ENCODE measurements around the gene NLGN2. TPM values are rescaled to one million over a fixed set of nuclear protein-coding genes. Genes with fewer than 3 reads are reported as not detected.
A peak's percentile ranks its signal among the peaks of the same experiment; 100 is the strongest.
"Not testable (repeated sequence)": the region's sequence is repeated elsewhere in the genome, so short reads cannot be mapped to it uniquely, and the experiment has no call there.

The NLGN2 gene
- 9.3 TPM for polyA plus RNA-seq (2013, experiment 1 of 2)
- 9.1 TPM for polyA plus RNA-seq (2013, experiment 2 of 2)

GRCh38 chr17:7407485-7408251 lies at the start of gene NLGN2:
NLGN2 (plus strand) TSS chr17:7407845; CDS start chr17:7408256, 411 bp downstream.
- H3K79me2 ChIP-seq (ENCODE audit: control insufficient read depth, insufficient read depth, low read length), result no peaks in the 10 kb centered on the region
- H3K27me3 ChIP-seq (ENCODE audit: insufficient read depth, low read length, poor library complexity), result no peaks in the 10 kb centered on the region
- peak within 1 kb of the TSS; percentile 57 for H3K18ac ChIP-seq (ENCODE audit: low read length)
- H3K27ac ChIP-seq (ENCODE audit: low read depth, low read length), result no peak within 1 kb of the TSS
- no peaks in the 10 kb centered on the region for H3K79me1 ChIP-seq (ENCODE audit: low read length)
- no peak for DNase-seq
- peaks cover 9% of the 10 kb centered on the region for H3K4me1 ChIP-seq (ENCODE audit: control insufficient read depth, low read depth, low read length)
- no peaks in the 10 kb centered on the region for H3K36me3 ChIP-seq (ENCODE audit: control insufficient read depth, insufficient read depth, low read length)
- H3K56ac ChIP-seq (ENCODE audit: low read length), result peak within 1 kb of the TSS; percentile 88
- peak within 1 kb of the TSS; percentile 55 for H3K4me2 ChIP-seq (ENCODE audit: low read length)
- H3K4ac ChIP-seq (ENCODE audit: low read depth, low read length), result no peak within 1 kb of the TSS
- no peak within 1 kb of the TSS for H4K5ac ChIP-seq (ENCODE audit: low read length)
- H3K4me3 ChIP-seq (ENCODE audit: low read length), result no peak within 1 kb of the TSS
- H3K9ac ChIP-seq (ENCODE audit: low read length), result peak within 1 kb of the TSS; percentile 63
- no peak within 1 kb of the TSS for H2BK15ac ChIP-seq (replicated peaks; ENCODE audit: low read depth)
- WGBS (ENCODE audit: extremely low coverage, insufficient coverage, low lambda C conversion rate), result no CpG with 5 or more reads among the region's 12 CpGs
- H2AK5ac ChIP-seq (ENCODE audit: low read length), result no peak within 1 kb of the TSS
- H2BK120ac ChIP-seq (ENCODE audit: low read depth, low read length), result no peak within 1 kb of the TSS
- H3K23ac ChIP-seq (ENCODE audit: low read length), result peak within 1 kb of the TSS; percentile 80
- H2BK5ac ChIP-seq (ENCODE audit: low read length), result no peak within 1 kb of the TSS
- no peak within 1 kb of the TSS for H4K8ac ChIP-seq (ENCODE audit: low read depth, low read length)

GRCh38 chr17:7361906-7362305 lies 45.7 kb upstream of the NLGN2 start:
- Histone ChIP-seq H3K27me3 (ENCODE audit: insufficient read depth, low read length, poor library complexity) (no peaks in the 10 kb centered on the region), H3K4ac (ENCODE audit: low read depth, low read length) (no peak overlapping the region), H3K4me3 (ENCODE audit: low read length) (no peak overlapping the region), H2BK5ac (ENCODE audit: low read length) (no peak overlapping the region), H4K8ac (ENCODE audit: low read depth, low read length) (no peak overlapping the region), H2BK120ac (ENCODE audit: low read depth, low read length) (no peak overlapping the region), H3K27ac (ENCODE audit: low read depth, low read length) (no peak overlapping the region), H4K5ac (ENCODE audit: low read length) (no peak overlapping the region), H3K79me2 (ENCODE audit: control insufficient read depth, insufficient read depth, low read length) (no peaks in the 10 kb centered on the region), H3K9ac (ENCODE audit: low read length) (no peak overlapping the region), H2AK5ac (ENCODE audit: low read length) (no peak overlapping the region), H3K4me1 (ENCODE audit: control insufficient read depth, low read depth, low read length) (no peaks in the 10 kb centered on the region), H3K36me3 (ENCODE audit: control insufficient read depth, insufficient read depth, low read length) (no peaks in the 10 kb centered on the region), H3K18ac (ENCODE audit: low read length) (no peak overlapping the region), H3K4me2 (ENCODE audit: low read length) (no peak overlapping the region), H3K23ac (ENCODE audit: low read length) (no peak overlapping the region), H3K79me1 (ENCODE audit: low read length) (no peaks in the 10 kb centered on the region), H3K56ac (ENCODE audit: low read length) (no peak overlapping the region), H2BK15ac (replicated peaks; ENCODE audit: low read depth) (no peak overlapping the region)
- no peak for DNase-seq
- no CpG with 5 or more reads among the region's 3 CpGs for WGBS (ENCODE audit: extremely low coverage, insufficient coverage, low lambda C conversion rate)

GRCh38 chr17:7363311-7363710 lies 44.3 kb upstream of the NLGN2 start:
- no CpG with 5 or more reads among the region's 6 CpGs for WGBS (ENCODE audit: extremely low coverage, insufficient coverage, low lambda C conversion rate)
- Histone ChIP-seq H3K4ac (ENCODE audit: low read depth, low read length) (no peak overlapping the region), H4K5ac (ENCODE audit: low read length) (no peak overlapping the region), H3K36me3 (ENCODE audit: control insufficient read depth, insufficient read depth, low read length) (no peaks in the 10 kb centered on the region), H4K8ac (ENCODE audit: low read depth, low read length) (no peak overlapping the region), H3K4me1 (ENCODE audit: control insufficient read depth, low read depth, low read length) (no peaks in the 10 kb centered on the region), H2BK5ac (ENCODE audit: low read length) (no peak overlapping the region), H3K4me3 (ENCODE audit: low read length) (no peak overlapping the region), H3K23ac (ENCODE audit: low read length) (no peak overlapping the region), H3K79me2 (ENCODE audit: control insufficient read depth, insufficient read depth, low read length) (no peaks in the 10 kb centered on the region), H3K9ac (ENCODE audit: low read length) (no peak overlapping the region), H3K56ac (ENCODE audit: low read length) (no peak overlapping the region), H2BK15ac (replicated peaks; ENCODE audit: low read depth) (no peak overlapping the region), H3K4me2 (ENCODE audit: low read length) (no peak overlapping the region), H2AK5ac (ENCODE audit: low read length) (no peak overlapping the region), H2BK120ac (ENCODE audit: low read depth, low read length) (no peak overlapping the region), H3K79me1 (ENCODE audit: low read length) (no peaks in the 10 kb centered on the region), H3K27me3 (ENCODE audit: insufficient read depth, low read length, poor library complexity) (no peaks in the 10 kb centered on the region), H3K18ac (ENCODE audit: low read length) (no peak overlapping the region), H3K27ac (ENCODE audit: low read depth, low read length) (no peak overlapping the region)
- no peak for DNase-seq

GRCh38 chr17:7365963-7366362 lies 41.7 kb upstream of the NLGN2 start:
- not testable (repeated sequence) for H3K18ac ChIP-seq (ENCODE audit: low read length); H3K4me1 ChIP-seq (ENCODE audit: control insufficient read depth, low read depth, low read length); H2AK5ac ChIP-seq (ENCODE audit: low read length); H2BK15ac ChIP-seq (replicated peaks; ENCODE audit: low read depth); H3K56ac ChIP-seq (ENCODE audit: low read length); H4K8ac ChIP-seq (ENCODE audit: low read depth, low read length); H3K27ac ChIP-seq (ENCODE audit: low read depth, low read length); H3K27me3 ChIP-seq (ENCODE audit: insufficient read depth, low read length, poor library complexity); H3K79me1 ChIP-seq (ENCODE audit: low read length); H4K5ac ChIP-seq (ENCODE audit: low read length); H3K9ac ChIP-seq (ENCODE audit: low read length); H2BK5ac ChIP-seq (ENCODE audit: low read length); H3K4me2 ChIP-seq (ENCODE audit: low read length); H3K79me2 ChIP-seq (ENCODE audit: control insufficient read depth, insufficient read depth, low read length); DNase-seq; H2BK120ac ChIP-seq (ENCODE audit: low read depth, low read length); H3K23ac ChIP-seq (ENCODE audit: low read length); H3K4me3 ChIP-seq (ENCODE audit: low read length); H3K36me3 ChIP-seq (ENCODE audit: control insufficient read depth, insufficient read depth, low read length); H3K4ac ChIP-seq (ENCODE audit: low read depth, low read length)
- no CpG with 5 or more reads among the region's 7 CpGs for WGBS (ENCODE audit: extremely low coverage, insufficient coverage, low lambda C conversion rate)

GRCh38 chr17:7367083-7367482 lies 40.6 kb upstream of the NLGN2 start:
- no peak overlapping the region for H2AK5ac ChIP-seq (ENCODE audit: low read length)
- H3K79me1 ChIP-seq (ENCODE audit: low read length), result no peaks in the 10 kb centered on the region
- no peak overlapping the region for H3K56ac ChIP-seq (ENCODE audit: low read length)
- no peak for DNase-seq
- H2BK120ac ChIP-seq (ENCODE audit: low read depth, low read length), result no peak overlapping the region
- H3K27ac ChIP-seq (ENCODE audit: low read depth, low read length), result no peak overlapping the region
- no peak overlapping the region for H3K18ac ChIP-seq (ENCODE audit: low read length)
- H2BK5ac ChIP-seq (ENCODE audit: low read length), result no peak overlapping the region
- no peak overlapping the region for H4K5ac ChIP-seq (ENCODE audit: low read length)
- H4K8ac ChIP-seq (ENCODE audit: low read depth, low read length), result no peak overlapping the region
- no peaks in the 10 kb centered on the region for H3K27me3 ChIP-seq (ENCODE audit: insufficient read depth, low read length, poor library complexity)
- H3K4me2 ChIP-seq (ENCODE audit: low read length), result no peak overlapping the region
- H3K79me2 ChIP-seq (ENCODE audit: control insufficient read depth, insufficient read depth, low read length), result no peaks in the 10 kb centered on the region
- H2BK15ac ChIP-seq (replicated peaks; ENCODE audit: low read depth), result no peak overlapping the region
- H3K4me3 ChIP-seq (ENCODE audit: low read length), result no peak overlapping the region
- no peak overlapping the region for H3K4ac ChIP-seq (ENCODE audit: low read depth, low read length)
- whole genome bisulfite sequencing (ENCODE audit: extremely low coverage, insufficient coverage, low lambda C conversion rate), result no CpG with 5 or more reads among the region's 8 CpGs
- H3K36me3 ChIP-seq (ENCODE audit: control insufficient read depth, insufficient read depth, low read length), result no peaks in the 10 kb centered on the region
- no peaks in the 10 kb centered on the region for H3K4me1 ChIP-seq (ENCODE audit: control insufficient read depth, low read depth, low read length)
- no peak overlapping the region for H3K23ac ChIP-seq (ENCODE audit: low read length)
- no peak overlapping the region for H3K9ac ChIP-seq (ENCODE audit: low read length)
